T-helper 22 cell (primary cell): ENCODE data around the gene STARD13.

ENCODE experiments used
- DNase-seq: peaks from one replicate; pipeline ENCODE4 v3.0.0-alpha.2; 2020; ENCODE audit warnings: low read depth

The STARD13 gene

GRCh38 chr13:33277037-33277740 lies 8.4 kb downstream of the STARD13 start:
- DNase-seq: no peak

- no peak for DNase-seq
Measured at GRCh38 chr13:33276570-33276969, 9.0 kb downstream of the STARD13 start.

- DNase-seq: no peak
Measured at GRCh38 chr13:33275916-33276315, 9.6 kb downstream of the STARD13 start.

GRCh38 chr13:33274264-33274663 lies 11.3 kb downstream of the STARD13 start:
- DNase-seq: no peak

GRCh38 chr13:33272531-33273124 lies 12.9 kb downstream of the STARD13 start:
- DNase-seq: no peak

- DNase-seq: no peak
Measured at GRCh38 chr13:33271759-33272158, 13.8 kb downstream of the STARD13 start.

- no peak for DNase-seq
Measured at GRCh38 chr13:33270895-33271538, 14.5 kb downstream of the STARD13 start.

- DNase-seq: no peak
Measured at GRCh38 chr13:33265607-33266006, 19.9 kb downstream of the STARD13 start.

- DNase-seq: no peak
Measured at GRCh38 chr13:33265133-33265532, 20.4 kb downstream of the STARD13 start.

GRCh38 chr13:33264620-33264978 lies 21.0 kb downstream of the STARD13 start:
- no peak for DNase-seq

GRCh38 chr13:33263976-33264619 lies 21.5 kb downstream of the STARD13 start:
- no peak for DNase-seq

- no peak for DNase-seq
Measured at GRCh38 chr13:33263484-33263883, 22.1 kb downstream of the STARD13 start.

GRCh38 chr13:33262997-33263396 lies 22.6 kb downstream of the STARD13 start:
- no peak for DNase-seq

- no peak for DNase-seq
Measured at GRCh38 chr13:33262594-33262993, 23.0 kb downstream of the STARD13 start.

- DNase-seq: no peak
Measured at GRCh38 chr13:33262062-33262487, 23.5 kb downstream of the STARD13 start.

- DNase-seq: no peak
Measured at GRCh38 chr13:33261387-33262061, 24.0 kb downstream of the STARD13 start.

GRCh38 chr13:33260168-33261098 lies 25.1 kb downstream of the STARD13 start:
- no peak for DNase-seq

- DNase-seq: no peak
Measured at GRCh38 chr13:33259296-33259695, 26.3 kb downstream of the STARD13 start.

GRCh38 chr13:33258808-33259193 lies 26.8 kb downstream of the STARD13 start:
- no peak for DNase-seq

GRCh38 chr13:33257841-33258807 lies 27.4 kb downstream of the STARD13 start:
- no peak for DNase-seq
